GM12878 (cell line): ENCODE measurements around the gene DCAF5.

Experiments
- CHD2 ChIP-seq: IDR thresholded peaks from 2 replicates; pipeline ENCODE4 v1.6.1; 2011; ENCODE audit warnings: low read depth, low read length, improper control_type of control experiment, borderline replicate concordance
- CTCF ChIP-seq, 3 experiments: IDR thresholded peaks in 2 of 3; conservative IDR thresholded peaks in 1 of 3; 2 replicates each; pipeline ENCODE4 v1.5.1; 2011; ENCODE audit warnings: low read depth in 3 of 3, low read length in 3 of 3, mild to moderate bottlenecking in 3 of 3, control low read depth in 2 of 3, moderate library complexity in 2 of 3, inconsistent platforms in 1 of 3, mixed read lengths in 1 of 3; ENCODE audit not compliant: control insufficient read depth in 2 of 3, insufficient read depth in 1 of 3; ENCODE audit errors: extremely low read depth in 1 of 3
- EZH2 ChIP-seq: IDR thresholded peaks from 2 replicates; pipeline ENCODE4 v1.6.1; 2012; ENCODE audit warnings: low read depth, mild to moderate bottlenecking, control low read depth, inconsistent platforms, low read length, borderline replicate concordance; ENCODE audit not compliant: control insufficient read depth
- POLR2A ChIP-seq: IDR thresholded peaks from 2 replicates; pipeline ENCODE4 v1.6.1; 2011; ENCODE audit warnings: low read depth, mild to moderate bottlenecking, low read length
- PRDM15 ChIP-seq: fragments of 450-650 bp; formaldehyde crosslinking; IDR thresholded peaks from 2 replicates; pipeline ENCODE4 v1.4.0; 2020; ENCODE audit warnings: mild to moderate bottlenecking, moderate library complexity
- ZNF24 ChIP-seq: fragments of 450-650 bp; IDR thresholded peaks from 2 replicates; pipeline ENCODE4 v1.6.1; 2017; ENCODE audit warnings: antibody characterized with exemption, mild to moderate bottlenecking

- TF ChIP-seq PRDM15 = no peak
- no peak for TF ChIP-seq EZH2
- TF ChIP-seq POLR2A = no peak
- no peak for TF ChIP-seq CHD2
- no peak for TF ChIP-seq CTCF (IDR thresholded peaks at IDR 0.05 in 2 of 3, conservative IDR thresholded peaks at IDR 0.05 in 1 of 3; ENCODE audit: control insufficient read depth in 2 of 3, extremely low read depth in 1 of 3, insufficient read depth in 1 of 3, low read depth in 3 of 3, low read length in 3 of 3)
- TF ChIP-seq ZNF24 = no peak
These were observed 11.4 kb downstream of the DCAF5 start for GRCh38 chr14:69141550-69141949.
